Stimulated activated CD4-positive, alpha-beta T cell treated with anti-CD3 and anti-CD28 coated beads, Interleukin-15, amount 100 ng/mL, for 1 hour (primary cell): ENCODE measurements around the gene KLRB1.
"Not testable (repeated sequence)": the region's sequence is repeated elsewhere in the genome, so short reads cannot be mapped to it uniquely, and the experiment has no call there.

Source experiments
- DNase-seq, 2 donors: peaks; one replicate each; pipeline ENCODE4 v3.0.0-alpha.2; 2020; ENCODE audit warnings: low read depth in 1 of 2, low spot score in 1 of 2

KLRB1 gene

DNA sequence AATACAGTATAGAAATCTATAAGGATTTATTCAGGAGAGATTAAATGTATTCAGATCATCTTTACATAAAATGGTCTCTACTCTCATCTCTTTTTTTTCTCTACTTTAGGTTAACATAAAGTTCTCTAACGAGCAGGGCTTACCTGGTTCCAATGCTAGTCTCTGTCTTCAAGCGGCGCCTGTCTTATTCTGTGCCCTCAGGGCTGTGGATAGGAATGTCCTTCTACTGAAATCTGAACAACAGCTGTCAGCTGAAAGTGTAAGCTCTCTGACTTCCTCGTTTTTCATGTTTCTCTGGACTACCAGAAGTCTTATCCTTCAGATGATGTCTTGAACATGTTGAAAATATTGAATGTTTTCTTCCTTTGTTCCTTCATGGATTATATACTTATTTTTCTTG lies 62.2 kb downstream of the KLRB1 start:
- not testable (repeated sequence) for DNase-seq
